GM19240 (cell line): ENCODE measurements around the gene GOLT1A.

Source experiments
- DNase-seq: peaks from one replicate; pipeline ENCODE4 v3.0.0; 2011; ENCODE audit warnings: low spot score; ENCODE audit not compliant: insufficient read length

Gene GOLT1A

GRCh38 chr1:204213668-204214662, at the start of gene GOLT1A:
Gene GOLT1A (minus strand): TSS chr1:204213988. CDS start chr1:204213906, 82 bp downstream.
- DNase-seq, result no peak

DNA sequence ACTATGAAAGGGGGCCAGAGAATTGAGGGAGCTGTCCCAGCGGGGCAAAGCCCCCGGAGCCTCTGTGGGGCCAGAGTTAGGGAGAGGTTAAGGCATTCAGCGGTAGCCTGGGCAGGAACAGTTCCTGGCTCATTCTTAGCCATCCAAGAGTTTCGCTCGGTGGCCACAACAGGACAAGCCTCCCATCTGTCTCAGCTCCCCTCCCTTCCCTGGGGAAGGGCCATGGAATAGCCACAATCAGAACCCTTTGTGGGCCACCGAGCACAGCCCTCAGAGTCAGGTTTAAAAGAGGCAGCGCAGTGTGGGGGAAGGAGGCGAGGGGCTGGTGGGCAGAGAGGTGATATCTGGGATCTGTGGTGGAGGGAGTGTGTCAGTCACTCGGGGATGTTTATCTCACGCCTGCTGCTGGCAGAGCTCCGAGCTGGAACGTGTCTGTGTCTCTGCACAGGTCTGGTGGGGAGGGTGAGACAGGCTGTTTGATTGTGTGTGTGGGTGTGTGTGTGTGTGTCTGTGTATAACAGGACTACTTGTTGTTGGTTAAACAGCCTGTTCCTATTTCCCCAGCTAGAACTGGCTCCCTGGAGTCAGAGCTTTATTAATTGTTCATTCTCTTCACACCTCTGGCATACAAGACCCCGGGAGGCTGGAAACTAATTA, 49.6 kb upstream of the GOLT1A start:
- no peak for DNase-seq

DNA sequence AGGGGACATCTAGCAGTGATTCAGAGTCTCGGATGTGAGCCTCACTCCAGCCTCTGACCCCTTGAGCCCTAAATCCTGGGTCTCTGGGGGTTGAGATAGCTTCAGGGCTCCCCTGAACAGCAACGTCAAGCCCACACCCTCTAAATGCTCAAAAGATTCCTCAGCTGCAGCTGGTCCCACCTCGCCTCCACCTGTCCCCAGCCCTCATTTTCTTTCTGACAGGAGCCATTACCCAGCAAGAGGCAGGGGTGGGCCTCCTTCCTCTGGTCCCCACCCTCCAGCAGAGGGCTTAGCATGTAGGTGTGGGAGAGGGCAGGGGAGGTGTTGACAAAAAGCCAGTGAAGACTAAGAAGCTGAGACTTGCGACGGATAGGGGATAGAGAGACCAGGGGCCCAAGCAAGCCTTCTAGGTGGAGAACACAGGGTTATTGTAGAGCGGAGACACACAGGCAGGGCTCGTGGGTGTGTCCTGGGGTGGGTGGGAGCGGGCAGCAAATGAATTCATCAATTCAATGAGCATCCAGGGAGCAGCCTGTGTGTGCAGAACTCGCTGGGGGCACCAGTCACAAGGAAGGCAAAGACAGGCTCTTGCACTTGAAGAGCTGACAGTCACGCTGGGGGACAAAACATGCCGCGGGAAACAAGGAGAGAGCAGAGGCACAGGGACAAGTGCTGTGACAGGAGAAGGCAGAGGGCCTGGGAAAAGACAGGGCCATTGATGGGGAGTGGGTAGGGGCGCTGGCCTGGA, 48.9 kb upstream of the GOLT1A start:
- DNase-seq, result no peak

DNA sequence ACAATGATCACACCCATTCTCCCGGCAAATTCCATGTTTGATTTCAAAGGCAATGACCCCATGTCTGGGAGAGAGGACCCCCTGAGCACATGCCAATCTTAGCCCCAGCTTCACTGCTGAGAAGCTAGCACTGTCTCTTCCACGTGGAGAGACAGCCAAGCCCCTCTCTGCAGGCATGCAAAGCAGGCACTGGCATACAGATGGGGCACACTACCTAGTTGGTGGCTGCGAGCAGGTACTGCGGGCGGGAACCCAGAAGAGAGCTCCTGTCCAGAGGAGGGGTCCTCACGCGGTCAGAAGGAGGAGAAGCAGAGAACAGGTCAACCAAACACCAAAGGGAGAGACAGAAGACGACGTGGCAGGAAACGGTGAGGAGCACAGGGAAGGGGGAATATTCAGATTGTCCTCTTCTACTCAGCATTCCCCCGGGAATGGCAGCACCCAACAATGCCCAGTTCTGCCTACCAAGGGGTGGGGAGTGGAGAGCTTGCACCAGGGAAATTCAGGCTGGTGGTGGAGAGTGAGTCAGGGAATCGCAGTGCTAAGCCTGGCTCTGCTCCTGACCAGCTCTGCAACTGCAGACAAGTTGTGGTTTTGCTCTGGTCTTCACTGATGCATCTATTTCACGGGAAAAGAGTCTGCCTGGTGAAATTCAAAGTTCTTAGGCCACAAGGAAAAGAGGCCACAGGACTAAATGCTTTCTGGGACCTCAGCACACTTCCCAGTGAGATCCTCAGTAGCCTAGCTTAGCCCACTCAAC, 48.1 kb upstream of the GOLT1A start:
- DNase-seq, result no peak

- no peak for DNase-seq
These were observed 47.5 kb upstream of the GOLT1A start for GRCh38 chr1:204261266-204261665.

DNA sequence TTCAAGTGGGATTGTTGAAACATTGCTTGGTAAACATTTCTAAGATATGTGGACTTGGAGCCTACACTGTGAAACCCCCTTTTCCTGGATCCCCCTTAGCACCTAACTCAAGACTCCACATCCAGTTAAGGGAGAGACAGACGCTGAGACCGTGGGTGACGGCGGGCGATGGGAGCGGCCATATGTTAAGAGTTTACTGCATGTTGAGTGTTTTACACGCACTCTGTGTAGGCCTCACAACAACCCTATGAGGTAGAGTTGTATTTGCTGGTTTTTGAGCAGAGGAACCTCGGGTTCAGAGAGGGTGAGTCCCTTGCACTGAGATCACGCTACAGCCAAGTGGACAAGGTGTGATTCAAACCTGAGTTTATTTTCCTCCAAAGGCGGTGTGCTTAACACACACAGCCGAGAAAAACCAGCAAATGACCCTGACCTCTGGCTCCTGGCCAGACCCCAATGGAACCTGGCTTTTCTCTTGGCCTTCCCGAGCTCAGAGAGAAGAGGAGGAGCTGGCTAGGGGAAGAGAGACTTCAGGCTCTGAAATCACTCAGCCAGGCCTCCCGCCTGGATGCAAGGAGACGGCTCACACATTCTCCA, 46.9 kb upstream of the GOLT1A start:
- no peak for DNase-seq

GRCh38 chr1:204259782-204260181, 46.0 kb upstream of the GOLT1A start:
- no peak for DNase-seq

- no peak for DNase-seq
These were observed 45.4 kb upstream of the GOLT1A start for GRCh38 chr1:204259196-204259595.

GRCh38 chr1:204258213-204259115, 44.7 kb upstream of the GOLT1A start:
- peak; percentile 27 for DNase-seq

GRCh38 chr1:204257446-204257845, 43.7 kb upstream of the GOLT1A start:
- no peak for DNase-seq

DNA sequence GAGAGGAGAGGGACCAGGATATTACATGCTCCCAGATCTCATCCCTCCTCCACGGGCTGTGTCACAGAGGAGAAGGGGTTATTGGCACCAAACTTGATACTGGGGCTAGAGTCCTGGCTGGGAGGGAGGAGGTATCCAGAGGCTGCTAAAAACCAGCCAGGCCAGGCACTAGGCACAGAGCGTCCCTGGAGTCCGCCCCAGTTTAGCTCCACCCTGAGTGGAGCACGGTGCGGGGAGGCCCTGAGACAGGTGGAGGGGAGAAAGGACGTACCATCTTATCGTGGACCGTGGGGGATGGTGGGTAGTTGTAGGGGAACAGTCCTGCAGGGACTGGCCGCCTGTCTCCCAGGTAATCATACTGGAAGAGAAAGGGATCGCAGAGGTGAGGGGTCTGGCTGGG, 42.7 kb upstream of the GOLT1A start:
- no peak for DNase-seq

DNA sequence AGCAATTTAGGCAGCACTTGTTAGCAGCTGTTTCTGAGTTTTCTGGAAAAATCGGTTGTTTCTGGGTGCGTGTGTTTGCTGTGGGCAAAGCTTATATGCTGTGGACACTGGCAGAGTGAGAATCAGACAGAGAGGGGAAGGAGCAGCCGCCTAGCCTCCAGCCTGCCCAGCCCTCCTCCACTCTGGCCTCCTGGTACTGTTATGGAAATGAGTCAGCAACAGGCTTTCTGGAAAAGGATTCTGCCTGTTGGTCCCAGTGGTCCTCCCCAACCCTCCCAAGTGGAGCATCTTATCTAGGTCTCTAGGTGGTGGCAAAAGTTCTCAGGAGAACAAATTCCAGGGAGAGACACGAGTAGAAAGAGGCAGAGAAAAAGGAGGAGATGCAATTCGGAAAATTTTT, 42.2 kb upstream of the GOLT1A start:
- no peak for DNase-seq

DNA sequence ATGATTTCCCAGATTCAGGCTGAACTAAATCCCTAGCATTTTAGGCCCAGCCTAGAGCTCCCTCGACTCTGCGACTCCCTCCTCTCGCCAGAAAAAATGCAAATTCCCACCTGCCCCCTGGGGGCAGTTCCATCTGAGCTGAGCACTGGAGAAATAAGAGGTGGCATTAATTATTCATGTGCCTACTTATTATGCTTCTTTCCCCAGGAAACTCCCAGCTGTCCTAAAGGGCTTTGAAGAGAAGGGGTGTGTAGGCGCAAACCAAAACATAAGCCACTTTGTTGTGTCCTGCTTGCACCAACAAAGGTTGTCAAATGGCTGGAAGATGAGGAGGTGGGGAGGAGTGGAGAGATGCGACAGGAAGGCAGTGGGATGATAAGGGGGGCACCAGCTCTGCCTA, 41.4 kb upstream of the GOLT1A start:
- no peak for DNase-seq

DNA sequence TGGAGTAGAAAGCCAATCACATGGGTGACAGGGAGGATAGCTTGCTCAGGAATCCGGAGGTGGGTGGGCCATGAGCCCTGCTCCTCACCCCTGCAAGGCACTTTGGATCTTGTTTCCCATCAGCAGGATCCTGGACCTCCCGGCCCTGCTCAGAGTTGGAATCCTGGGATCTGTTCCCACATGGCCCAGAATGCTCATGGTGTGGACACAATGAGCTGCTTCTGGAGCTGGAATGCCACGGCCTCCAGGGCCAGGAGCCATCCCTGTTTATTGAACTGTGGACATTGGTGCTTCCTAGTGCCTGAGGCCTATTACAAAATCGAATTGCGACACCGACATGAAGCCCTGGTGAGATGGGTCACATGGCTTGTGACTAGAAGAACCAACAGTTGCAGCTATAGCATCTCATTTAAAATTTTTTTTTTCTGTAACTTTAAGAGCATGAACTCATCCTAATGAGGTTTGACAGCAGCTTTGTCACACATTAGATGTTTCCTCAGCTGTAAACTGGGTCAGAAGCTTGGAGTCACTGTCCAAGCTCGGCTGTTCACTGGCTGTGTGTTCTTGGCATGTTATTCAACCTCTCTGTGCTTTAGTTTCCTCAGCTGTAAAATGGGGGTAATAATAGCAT, 40.4 kb upstream of the GOLT1A start:
- DNase-seq, result no peak

DNA sequence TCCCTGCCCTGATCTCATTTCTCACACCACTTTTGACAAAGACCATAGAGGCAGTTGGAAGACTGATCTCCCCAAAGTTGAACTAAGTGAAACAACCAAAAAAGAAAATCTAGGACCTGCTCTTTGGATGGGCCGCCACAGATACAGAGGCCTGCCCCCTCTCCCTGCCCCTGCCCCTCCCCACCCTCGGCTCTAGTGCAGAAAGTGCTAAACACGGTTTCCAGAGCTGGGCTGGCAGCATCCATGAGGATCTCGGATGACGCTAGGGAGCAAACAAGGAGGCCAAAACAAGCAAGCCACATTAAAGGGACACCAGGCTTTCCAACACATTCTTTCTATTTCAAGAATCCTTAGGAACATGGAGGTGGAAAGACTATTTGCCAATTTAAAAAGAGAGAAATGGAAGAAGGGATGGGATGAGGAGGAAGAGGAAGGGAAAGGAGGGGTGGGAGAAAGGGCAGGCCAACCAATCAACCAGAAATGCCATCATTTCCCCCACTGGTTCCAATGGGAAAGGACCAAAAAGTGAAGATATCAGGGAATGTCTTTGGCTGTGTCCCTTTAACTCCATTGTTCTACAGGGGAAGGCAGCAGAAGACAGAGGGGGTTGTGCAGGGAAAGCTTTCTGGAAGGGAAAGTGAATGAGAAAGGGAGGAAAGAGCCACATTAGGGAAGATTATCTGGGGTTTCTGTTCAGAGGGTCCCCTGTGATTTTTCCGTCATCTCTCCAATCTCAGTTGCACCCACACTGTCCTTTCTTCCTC, 38.3 kb upstream of the GOLT1A start:
- DNase-seq, result no peak

GRCh38 chr1:204251286-204251685, 37.5 kb upstream of the GOLT1A start:
- no peak for DNase-seq

DNA sequence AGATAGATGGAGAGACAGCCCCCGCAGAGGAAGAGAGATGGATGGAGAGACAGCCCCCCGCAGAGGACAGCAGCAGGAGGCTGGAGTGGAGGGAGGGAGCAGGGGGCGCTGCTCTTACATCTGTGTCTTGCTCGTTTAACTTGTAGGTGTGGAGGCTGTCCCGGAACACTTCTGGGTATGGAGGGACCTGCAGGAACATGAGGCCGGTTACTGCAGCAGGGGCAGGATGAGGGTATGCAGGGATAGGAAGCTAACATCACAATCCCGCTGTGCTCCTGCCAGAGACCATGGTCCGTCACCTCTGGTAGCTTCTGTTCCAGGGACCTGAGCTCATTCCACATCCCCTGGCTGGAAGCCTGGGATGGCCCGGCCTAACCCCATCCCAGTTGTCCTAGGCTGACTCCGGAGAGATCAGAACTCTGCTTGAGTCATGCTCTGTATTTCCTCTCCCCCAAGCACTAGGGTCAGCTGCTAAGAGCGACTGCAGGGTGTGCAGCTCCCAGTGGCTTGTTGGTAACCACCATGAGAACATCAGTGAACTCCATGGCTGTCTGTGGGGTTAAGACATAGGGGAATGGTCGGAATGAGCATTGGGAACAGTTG, 36.7 kb upstream of the GOLT1A start:
- DNase-seq, result no peak
